Naive thymus-derived CD8-positive, alpha-beta T cell (primary cell): Measurements from ENCODE around the gene CCR2. TPM values are rescaled to one million over a fixed set of nuclear protein-coding genes. Genes with fewer than 3 reads are reported as not detected.

Experiments
- ATAC-seq, 2 donors: fragments of 150-1000 bp; cut with Tn5 transposase in 1 of 2; sonication (Bioruptor Pico), chemical (Tn5 transposase) in 1 of 2; 1 replicate in 1 of 2; 2 replicates in 1 of 2; pipeline ENCODE4 v1.10.0; 2021; ENCODE audit warnings: mild to moderate bottlenecking in 2 of 2, moderate library complexity in 2 of 2
- POLR2A ChIA-PET: fragments of 350-600 bp; sonication (Branson Sonifier 250); formaldehyde crosslinking; loops from one replicate; lab custom pipeline; 2021; ENCODE audit warnings: antibody characterized with exemption; lab: Charles Lee
- DNase-seq, 10 donors: peaks; one replicate each; pipeline versions ENCODE4 v3.0.0 to v3.0.0-alpha.2; 2020 to 2022
- H3K27ac Mint-ChIP-seq, 10 donors: one replicate each; pipeline ENCODE4 v1.8.0; 2020 to 2022; ENCODE audit warnings: mild to moderate bottlenecking in 10 of 10, mixed read lengths in 10 of 10, moderate library complexity in 4 of 10, inconsistent platforms in 1 of 10
- H3K27me3 Mint-ChIP-seq, 5 donors: one replicate each; pipeline ENCODE4 v1.8.0; 2021 to 2022; ENCODE audit warnings: mixed read lengths in 5 of 5
- H3K36me3 Mint-ChIP-seq, 3 donors: one replicate each; pipeline ENCODE4 v1.8.0; 2020 to 2022; ENCODE audit warnings: mixed read lengths in 3 of 3, mild to moderate bottlenecking in 2 of 3, inconsistent platforms in 1 of 3
- H3K4me1 Mint-ChIP-seq, 4 donors: one replicate each; pipeline ENCODE4 v1.8.0; 2021 to 2022; ENCODE audit warnings: mixed read lengths in 4 of 4
- H3K4me3 Mint-ChIP-seq, 10 donors: one replicate each; pipeline ENCODE4 v1.8.0; 2020 to 2022; ENCODE audit warnings: mild to moderate bottlenecking in 10 of 10, mixed read lengths in 10 of 10, moderate library complexity in 6 of 10, inconsistent platforms in 1 of 10
- H3K9me3 Mint-ChIP-seq, 9 donors: one replicate each; pipeline ENCODE4 v1.8.0; 2020 to 2022; ENCODE audit warnings: mixed read lengths in 9 of 9, mild to moderate bottlenecking in 3 of 9, inconsistent platforms in 1 of 9, moderate library complexity in 1 of 9
- polyA plus RNA-seq, 3 donors: library from polyadenylated mRNA; unstranded; fragments of 300-500 nt; fragmentation: Illumina TruSeq; gene quantifications; one replicate each; pipeline ENCODE4 v1.2.3, GENCODE V29; 2021
- total RNA-seq, 8 experiments: library from RNA in 2 of 8; stranded (reverse) in 2 of 8; gene quantifications; one replicate each; pipeline ENCODE4 v1.2.3 and lab custom pipeline; 2021 to 2026

Gene CCR2
- total and polyA plus RNA-seq, 5 experiments from 2014 or later, result 0.16 to 0.56 (median 0.42) TPM; not detected in 2

DNA sequence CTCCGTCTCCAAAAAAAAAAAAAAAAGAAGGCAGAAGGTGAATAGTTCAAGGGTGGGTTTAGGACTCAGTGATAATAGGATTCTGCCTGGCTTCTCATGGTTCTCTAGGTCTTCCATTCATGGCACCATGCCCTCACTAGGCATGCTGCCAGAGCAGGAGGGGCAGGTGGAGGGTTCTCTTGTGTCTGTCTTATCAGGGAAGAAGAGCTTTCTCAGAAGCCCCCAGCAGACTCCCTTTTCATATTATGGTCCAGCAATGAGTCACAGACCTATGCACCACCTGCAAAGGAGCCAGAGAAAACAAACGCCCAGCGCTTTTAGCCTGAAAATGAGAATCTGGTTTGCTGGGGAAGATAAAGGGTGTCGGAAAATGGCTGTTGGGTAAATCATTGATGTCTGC, 3.0 kb downstream of the CCR2 start:
- DNase-seq (no peak), ATAC-seq (no peak)
- Mint-ChIP-seq H3K36me3 (no peaks in the 10 kb centered on the region), H3K4me1 (peaks cover 14 to 76% (median 32%) of the 10 kb centered on the region in 4 donors), H3K9me3 (no peaks in the 10 kb centered on the region), H3K27me3 (peaks cover 0 to 25% (median 4%) of the 10 kb centered on the region in 5 donors), H3K27ac (no peak overlapping the region), H3K4me3 (peak overlapping the region in 2 of 10 donors; percentile 14 to 66)
- POLR2A ChIA-PET, result no interaction called here

DNA sequence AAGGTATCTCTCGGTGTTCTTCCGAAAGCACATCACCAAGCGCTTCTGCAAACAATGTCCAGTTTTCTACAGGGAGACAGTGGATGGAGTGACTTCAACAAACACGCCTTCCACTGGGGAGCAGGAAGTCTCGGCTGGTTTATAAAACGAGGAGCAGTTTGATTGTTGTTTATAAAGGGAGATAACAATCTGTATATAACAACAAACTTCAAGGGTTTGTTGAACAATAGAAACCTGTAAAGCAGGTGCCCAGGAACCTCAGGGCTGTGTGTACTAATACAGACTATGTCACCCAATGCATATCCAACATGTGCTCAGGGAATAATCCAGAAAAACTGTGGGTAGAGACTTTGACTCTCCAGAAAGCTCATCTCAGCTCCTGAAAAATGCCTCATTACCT, 4.6 kb downstream of the CCR2 start:
- ATAC-seq (no peak), DNase-seq (no peak)
- Mint-ChIP-seq H3K27me3 (peaks cover 0 to 25% (median 4%) of the 10 kb centered on the region in 5 donors), H3K9me3 (no peaks in the 10 kb centered on the region), H3K4me3 (no peak overlapping the region), H3K36me3 (no peaks in the 10 kb centered on the region), H3K4me1 (peaks cover 11 to 64% (median 20%) of the 10 kb centered on the region in 4 donors), H3K27ac (peak overlapping the region in 1 of 10 donors; percentile 32)
- POLR2A ChIA-PET, result no interaction called here

DNA sequence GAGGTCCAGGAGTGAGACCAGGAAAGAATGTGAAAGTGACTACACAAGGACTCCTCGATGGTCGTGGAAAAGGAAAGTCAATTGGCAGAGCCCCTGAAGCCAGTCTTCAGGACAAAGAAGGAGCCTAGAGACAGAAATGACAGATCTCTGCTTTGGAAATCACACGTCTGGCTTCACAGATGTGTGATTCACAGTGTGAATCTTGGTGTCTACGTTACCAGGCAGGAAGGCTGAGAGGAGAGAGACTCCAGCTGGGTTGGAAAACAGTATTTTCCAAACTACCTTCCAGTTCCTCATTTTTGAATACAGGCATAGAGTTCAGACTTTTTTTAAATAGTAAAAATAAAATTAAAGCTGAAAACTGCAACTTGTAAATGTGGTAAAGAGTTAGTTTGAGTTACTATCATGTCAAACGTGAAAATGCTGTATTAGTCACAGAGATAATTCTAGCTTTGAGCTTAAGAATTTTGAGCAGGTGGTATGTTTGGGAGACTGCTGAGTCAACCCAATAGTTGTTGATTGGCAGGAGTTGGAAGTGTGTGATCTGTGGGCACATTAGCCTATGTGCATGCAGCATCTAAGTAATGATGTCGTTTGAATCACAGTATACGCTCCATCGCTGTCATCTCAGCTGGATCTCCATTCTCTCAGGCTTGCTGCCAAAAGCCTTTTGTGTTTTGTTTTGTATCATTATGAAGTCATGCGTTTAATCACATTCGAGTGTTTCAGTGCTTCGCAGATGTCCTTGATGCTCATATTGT, 6.0 kb downstream of the CCR2 start:
- H3K4me3 Mint-ChIP-seq, result no peak overlapping the region
- no peaks in the 10 kb centered on the region for H3K36me3 Mint-ChIP-seq
- H3K27me3 Mint-ChIP-seq, result peaks cover 0 to 21% (median 4%) of the 10 kb centered on the region in 5 donors
- DNase-seq (no peak), ATAC-seq (no peak)
- POLR2A ChIA-PET, result interaction anchor here (1.3 kb wide), 1 partner anchor 9 kb away, joined by 3 read pairs; no protein-coding TSS in a partner anchor
- H3K27ac Mint-ChIP-seq, result peak overlapping the region in 2 of 10 donors; percentile 56 to 78
- H3K4me1 Mint-ChIP-seq, result peaks cover 4 to 51% (median 8%) of the 10 kb centered on the region in 4 donors
- no peaks in the 10 kb centered on the region for H3K9me3 Mint-ChIP-seq

DNA sequence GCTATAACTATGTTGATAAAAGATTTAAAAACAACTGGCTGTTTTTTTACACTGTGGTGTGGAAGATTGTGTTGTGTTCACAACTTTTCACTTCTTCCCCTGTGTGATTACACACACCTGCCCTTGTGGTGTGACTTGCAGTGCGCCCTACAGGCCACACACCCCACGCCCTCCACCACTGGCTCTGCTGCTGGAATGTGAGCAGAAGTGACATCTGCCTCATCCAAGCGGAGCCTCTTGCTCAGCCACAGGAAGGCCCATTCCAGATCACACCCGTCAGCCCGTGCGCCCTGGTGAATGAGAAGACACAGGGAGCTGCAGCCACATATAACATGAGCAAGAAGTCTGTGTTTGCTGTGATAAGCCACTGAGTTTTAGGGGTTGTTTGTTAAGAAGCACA, 7.0 kb downstream of the CCR2 start:
- no peaks in the 10 kb centered on the region for H3K36me3 Mint-ChIP-seq
- H3K27ac Mint-ChIP-seq, result peak overlapping the region in 1 of 10 donors; percentile 25
- H3K27me3 Mint-ChIP-seq, result peaks cover 0 to 14% (median 0%) of the 10 kb centered on the region in 5 donors
- peak overlapping the region in 2 of 10 donors; percentile 2 to 17 for H3K4me3 Mint-ChIP-seq
- POLR2A ChIA-PET, result no interaction called here
- ATAC-seq (no peak), DNase-seq (no peak)
- H3K9me3 Mint-ChIP-seq, result no peaks in the 10 kb centered on the region
- H3K4me1 Mint-ChIP-seq, result peaks cover 0 to 42% (median 3%) of the 10 kb centered on the region in 4 donors

DNA sequence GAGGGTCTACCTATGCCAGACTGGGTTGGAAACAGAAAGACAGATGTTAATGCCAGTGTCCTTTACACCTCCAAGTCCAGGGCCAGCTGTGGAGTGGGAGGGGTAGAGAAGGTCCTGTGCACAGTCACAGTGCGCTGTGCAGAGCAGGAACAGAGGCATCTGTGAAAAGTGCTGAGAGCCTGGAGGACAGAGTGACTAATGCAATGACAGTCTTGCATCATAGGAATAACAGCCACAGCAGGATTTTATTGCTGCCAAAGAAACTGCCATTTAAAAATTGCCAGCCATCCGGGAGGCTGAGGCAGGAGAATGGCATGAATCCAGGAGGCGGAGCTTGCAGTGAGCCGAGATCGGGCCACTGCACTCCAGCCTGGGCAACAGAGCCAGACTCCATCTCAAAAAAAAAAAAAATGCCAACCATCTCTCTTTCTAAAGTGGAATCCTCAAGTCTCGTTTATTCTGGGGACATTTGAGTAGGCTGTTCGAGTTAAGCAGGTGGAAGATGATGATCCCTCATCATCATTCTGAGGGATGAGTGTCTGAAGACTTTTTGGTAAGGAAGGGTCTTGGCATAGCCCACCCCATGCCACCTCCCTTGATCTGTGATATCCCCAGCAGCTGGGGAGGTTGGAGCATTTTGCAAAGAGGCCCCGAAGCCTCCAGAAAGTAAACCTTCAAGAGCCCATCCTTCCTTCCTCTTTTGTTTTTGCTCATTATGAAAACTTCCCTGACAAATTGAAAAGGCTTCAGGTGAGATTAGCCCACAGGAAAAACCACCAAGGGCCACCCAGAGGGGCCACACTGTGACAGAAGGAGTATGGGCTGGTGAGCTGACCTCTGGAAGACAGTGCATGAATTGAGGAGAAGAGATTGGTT, 7.7 kb downstream of the CCR2 start:
- H3K9me3 Mint-ChIP-seq, result no peaks in the 10 kb centered on the region
- ATAC-seq (no peak), DNase-seq (no peak)
- POLR2A ChIA-PET, result no interaction called here
- H3K27me3 Mint-ChIP-seq, result peaks cover 0 to 9% (median 0%) of the 10 kb centered on the region in 5 donors
- H3K36me3 Mint-ChIP-seq, result no peaks in the 10 kb centered on the region
- peak overlapping the region in 4 of 10 donors; percentile 25 to 66 (median 36) for H3K27ac Mint-ChIP-seq
- peaks cover 0 to 40% (median 3%) of the 10 kb centered on the region in 4 donors for H3K4me1 Mint-ChIP-seq
- no peak overlapping the region for H3K4me3 Mint-ChIP-seq

DNA sequence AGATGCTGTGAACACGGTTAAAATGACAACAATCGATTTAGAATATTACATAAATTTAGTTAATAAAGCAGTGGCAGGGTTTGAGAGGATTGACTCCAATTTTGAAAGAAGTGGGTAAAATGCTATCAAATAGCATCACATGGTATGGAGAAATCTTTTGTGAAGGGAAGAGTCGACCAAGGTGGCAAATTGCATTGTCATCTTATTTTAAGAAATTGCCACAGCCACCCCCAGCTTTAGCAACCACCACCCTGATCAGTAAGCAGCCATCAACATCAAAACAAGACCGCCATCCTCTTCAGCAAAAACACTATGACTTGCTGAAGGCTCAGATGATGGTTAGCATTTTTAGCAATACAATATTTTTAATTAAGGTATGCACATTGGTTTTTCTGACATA, 11.1 kb downstream of the CCR2 start:
- POLR2A ChIA-PET, result interaction anchor here (0.6 kb wide), 1 partner anchor 24 kb away, joined by 3 read pairs; no protein-coding TSS in a partner anchor
- H3K27ac Mint-ChIP-seq, result no peak overlapping the region
- no peaks in the 10 kb centered on the region for H3K9me3 Mint-ChIP-seq
- no peak for DNase-seq
- no peak overlapping the region for H3K4me3 Mint-ChIP-seq
- H3K4me1 Mint-ChIP-seq, result peaks cover 2 to 45% (median 16%) of the 10 kb centered on the region in 4 donors
- no peaks in the 10 kb centered on the region for H3K27me3 Mint-ChIP-seq
- no peaks in the 10 kb centered on the region for H3K36me3 Mint-ChIP-seq
- ATAC-seq, result no peak

DNA sequence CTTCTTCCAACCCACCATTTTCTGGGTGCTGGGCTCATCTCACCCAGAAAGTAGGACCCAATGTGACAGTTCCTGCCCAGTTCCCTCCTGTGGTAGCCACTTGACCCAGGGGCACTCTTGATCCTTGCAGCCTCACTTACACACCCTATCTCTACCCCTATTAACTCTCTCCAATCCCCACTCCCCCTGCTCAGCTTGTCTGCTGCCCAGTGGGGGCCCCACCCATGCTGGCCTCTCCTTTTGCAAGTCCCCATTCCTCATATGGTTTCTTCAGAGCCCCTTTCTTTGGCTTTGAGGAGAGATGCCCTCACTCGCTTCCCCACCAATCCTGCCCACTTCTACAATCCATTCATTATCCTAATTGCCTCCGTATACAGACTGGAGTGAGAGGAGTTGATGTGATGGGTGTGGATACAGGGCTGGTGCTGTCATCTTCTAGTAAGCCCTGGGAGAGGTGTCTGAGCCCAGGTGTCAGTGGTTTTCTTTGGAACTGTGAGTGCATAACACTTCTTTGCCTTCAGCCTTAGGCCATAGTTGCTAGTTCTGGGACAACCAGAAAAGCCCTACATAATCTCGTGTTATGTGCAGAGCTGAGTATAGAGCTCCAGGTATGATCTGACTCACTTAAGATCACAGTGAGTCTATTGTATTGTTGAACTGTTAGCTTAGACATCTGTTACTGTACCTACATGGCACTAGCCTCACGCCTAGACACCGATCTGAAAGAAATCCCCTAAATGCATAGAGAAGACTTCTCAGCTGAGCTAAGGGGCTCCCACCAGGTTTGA, 12.0 kb downstream of the CCR2 start:
- POLR2A ChIA-PET, result no interaction called here
- DNase-seq (no peak), ATAC-seq (no peak)
- Mint-ChIP-seq H3K27me3 (no peaks in the 10 kb centered on the region), H3K9me3 (no peaks in the 10 kb centered on the region), H3K4me3 (no peak overlapping the region), H3K27ac (peak overlapping the region in 2 of 10 donors; percentile 7 to 25), H3K4me1 (peaks cover 7 to 43% (median 22%) of the 10 kb centered on the region in 4 donors), H3K36me3 (no peaks in the 10 kb centered on the region)

DNA sequence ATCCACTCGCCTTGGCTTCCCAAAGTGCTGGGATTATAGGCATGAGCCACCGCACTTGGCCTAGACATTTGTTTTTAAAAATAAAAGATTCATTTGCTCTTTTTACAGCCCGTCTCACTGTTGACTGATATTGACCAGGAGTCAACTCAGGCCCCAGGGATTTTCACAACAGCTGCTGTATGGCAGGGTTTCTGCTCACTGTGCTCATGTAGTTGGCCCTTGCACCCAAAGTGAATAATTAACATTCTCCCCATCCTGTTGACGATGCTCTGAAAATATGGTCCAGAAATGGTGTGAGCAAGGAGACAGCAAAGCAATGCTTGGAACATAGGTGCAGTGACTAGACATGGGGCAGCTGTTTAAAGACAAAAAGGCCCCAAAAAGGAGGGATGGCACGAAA, 13.9 kb downstream of the CCR2 start:
- DNase-seq (no peak), ATAC-seq (no peak)
- Mint-ChIP-seq H3K27ac (peak overlapping the region in 3 of 10 donors; percentile 68 to 90 (median 69)), H3K4me1 (peaks cover 7 to 46% (median 23%) of the 10 kb centered on the region in 4 donors), H3K4me3 (peak overlapping the region in 1 of 10 donors; percentile 62), H3K9me3 (no peaks in the 10 kb centered on the region), H3K27me3 (no peaks in the 10 kb centered on the region), H3K36me3 (no peaks in the 10 kb centered on the region)
- POLR2A ChIA-PET, result no interaction called here

DNA sequence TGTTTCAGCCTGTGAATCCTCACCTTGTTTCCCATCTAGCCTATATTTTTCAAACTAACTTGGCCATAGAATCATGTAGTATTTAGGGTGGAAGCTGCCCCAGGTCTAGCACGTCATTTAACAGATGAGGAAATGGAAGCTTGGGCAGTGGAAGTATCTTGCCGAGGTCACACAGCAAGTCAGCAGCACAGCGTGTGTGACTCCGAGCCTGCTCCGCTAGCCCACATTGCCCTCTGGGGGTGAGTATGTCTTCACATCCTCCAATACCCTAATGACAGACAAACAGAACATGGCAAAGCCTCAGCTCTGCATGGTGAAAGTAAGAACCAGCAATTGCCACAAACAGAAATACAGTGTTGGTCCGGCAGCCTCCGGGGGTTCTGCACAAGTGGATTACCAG, 14.7 kb downstream of the CCR2 start:
- POLR2A ChIA-PET, result no interaction called here
- Mint-ChIP-seq H3K27ac (peak overlapping the region in 4 of 10 donors; percentile 25 to 90 (median 60)), H3K36me3 (no peaks in the 10 kb centered on the region), H3K9me3 (no peaks in the 10 kb centered on the region), H3K4me3 (peak overlapping the region in 4 of 10 donors; percentile 11 to 52 (median 28)), H3K27me3 (peaks cover 0 to 3% (median 0%) of the 10 kb centered on the region in 5 donors), H3K4me1 (peaks cover 9 to 48% (median 23%) of the 10 kb centered on the region in 4 donors)
- peak; percentile 39 to 63 for ATAC-seq
- peak in 5 of 10 donors; percentile 23 to 45 (median 43) for DNase-seq

DNA sequence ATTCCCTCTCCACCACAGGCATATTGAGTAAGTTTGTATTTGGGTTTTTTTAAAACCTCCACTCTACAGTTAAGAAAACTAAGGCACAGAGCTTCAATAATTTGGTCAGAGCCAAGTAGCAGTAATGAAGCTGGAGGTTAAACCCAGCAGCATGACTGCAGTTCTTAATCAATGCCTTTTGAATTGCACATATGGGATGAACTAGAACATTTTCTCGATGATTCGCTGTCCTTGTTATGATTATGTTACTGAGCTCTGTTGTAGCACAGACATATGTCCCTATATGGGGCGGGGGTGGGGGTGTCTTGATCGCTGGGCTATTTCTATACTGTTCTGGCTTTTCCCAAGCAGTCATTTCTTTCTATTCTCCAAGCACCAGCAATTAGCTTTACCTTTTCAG, 15.2 kb downstream of the CCR2 start:
- no peaks in the 10 kb centered on the region for H3K9me3 Mint-ChIP-seq
- POLR2A ChIA-PET, result interaction anchor here (1.0 kb wide), 1 partner anchor 10 kb away, joined by 3 read pairs; no protein-coding TSS in a partner anchor
- H3K36me3 Mint-ChIP-seq, result no peaks in the 10 kb centered on the region
- peak overlapping the region in 2 of 10 donors; percentile 2 to 18 for H3K4me3 Mint-ChIP-seq
- DNase-seq (no peak), ATAC-seq (no peak)
- H3K4me1 Mint-ChIP-seq, result peaks cover 9 to 50% (median 23%) of the 10 kb centered on the region in 4 donors
- peaks cover 0 to 3% (median 0%) of the 10 kb centered on the region in 5 donors for H3K27me3 Mint-ChIP-seq
- peak overlapping the region in 3 of 10 donors; percentile 24 to 85 (median 69) for H3K27ac Mint-ChIP-seq

DNA sequence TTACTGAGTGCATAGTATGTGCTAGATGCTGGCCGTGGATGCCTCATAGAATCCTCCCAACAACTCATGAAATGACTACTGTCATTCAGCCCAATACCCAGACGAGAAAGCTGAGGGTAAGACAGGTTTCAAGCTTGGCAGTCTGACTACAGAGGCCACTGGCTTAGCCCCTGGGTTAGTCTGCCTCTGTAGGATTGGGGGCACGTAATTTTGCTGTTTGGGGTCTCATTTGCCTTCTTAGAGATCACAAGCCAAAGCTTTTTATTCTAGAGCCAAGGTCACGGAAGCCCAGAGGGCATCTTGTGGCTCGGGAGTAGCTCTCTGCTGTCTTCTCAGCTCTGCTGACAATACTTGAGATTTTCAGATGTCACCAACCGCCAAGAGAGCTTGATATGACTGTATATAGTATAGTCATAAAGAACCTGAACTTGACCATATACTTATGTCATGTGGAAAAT, 15.8 kb downstream of the CCR2 start:
- Mint-ChIP-seq H3K36me3 (no peaks in the 10 kb centered on the region), H3K27ac (peak overlapping the region in 5 of 10 donors; percentile 25 to 85 (median 53)), H3K4me1 (peaks cover 12 to 55% (median 28%) of the 10 kb centered on the region in 4 donors), H3K27me3 (peaks cover 0 to 7% (median 3%) of the 10 kb centered on the region in 5 donors), H3K9me3 (no peaks in the 10 kb centered on the region), H3K4me3 (peak overlapping the region in 1 of 10 donors; percentile 19)
- ATAC-seq, result no peak
- POLR2A ChIA-PET, result interaction anchor here (1.0 kb wide), 1 partner anchor 10 kb away, joined by 3 read pairs; no protein-coding TSS in a partner anchor
- no peak for DNase-seq
